ENCODE results near the gene ARIH1.
"Not testable (repeated sequence)": the region's sequence is repeated elsewhere in the genome, so short reads cannot be mapped to it uniquely, and the experiment has no call there.

DNA sequence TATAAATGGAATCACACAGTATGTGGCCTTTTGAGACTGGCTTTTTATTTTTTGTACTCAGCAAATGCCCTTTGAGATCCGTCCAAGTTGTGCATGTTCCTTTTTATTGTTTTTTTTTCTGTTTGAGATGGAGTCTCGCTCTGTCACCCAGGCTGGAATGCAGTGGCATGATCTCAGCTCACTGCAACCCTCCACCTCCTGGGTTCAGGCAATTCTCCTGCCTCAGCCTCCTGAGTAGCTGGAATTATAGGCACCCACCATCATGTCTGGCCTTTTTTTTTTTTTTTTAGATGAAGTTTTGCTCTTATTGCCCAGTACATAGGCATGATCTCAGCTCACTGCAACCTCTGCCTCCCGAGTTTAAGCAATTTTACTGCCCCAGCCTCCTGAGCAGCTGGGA, 152.0 kb downstream of the ARIH1 start:
- TF ChIP-seq, protein P1, sequence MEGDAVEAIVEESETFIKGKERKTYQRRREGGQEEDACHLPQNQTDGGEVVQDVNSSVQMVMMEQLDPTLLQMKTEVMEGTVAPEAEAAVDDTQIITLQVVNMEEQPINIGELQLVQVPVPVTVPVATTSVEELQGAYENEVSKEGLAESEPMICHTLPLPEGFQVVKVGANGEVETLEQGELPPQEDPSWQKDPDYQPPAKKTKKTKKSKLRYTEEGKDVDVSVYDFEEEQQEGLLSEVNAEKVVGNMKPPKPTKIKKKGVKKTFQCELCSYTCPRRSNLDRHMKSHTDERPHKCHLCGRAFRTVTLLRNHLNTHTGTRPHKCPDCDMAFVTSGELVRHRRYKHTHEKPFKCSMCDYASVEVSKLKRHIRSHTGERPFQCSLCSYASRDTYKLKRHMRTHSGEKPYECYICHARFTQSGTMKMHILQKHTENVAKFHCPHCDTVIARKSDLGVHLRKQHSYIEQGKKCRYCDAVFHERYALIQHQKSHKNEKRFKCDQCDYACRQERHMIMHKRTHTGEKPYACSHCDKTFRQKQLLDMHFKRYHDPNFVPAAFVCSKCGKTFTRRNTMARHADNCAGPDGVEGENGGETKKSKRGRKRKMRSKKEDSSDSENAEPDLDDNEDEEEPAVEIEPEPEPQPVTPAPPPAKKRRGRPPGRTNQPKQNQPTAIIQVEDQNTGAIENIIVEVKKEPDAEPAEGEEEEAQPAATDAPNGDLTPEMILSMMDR (IDR thresholded peaks at IDR 0.05) = not testable (repeated sequence)
- TF ChIP-seq POLR2A, POLR2AphosphoS5 (IDR thresholded peaks at IDR 0.05): not testable (repeated sequence)
